Suppressor macrophage (primary cell): Measurements from ENCODE around the gene LEKR1.
"Not testable (repeated sequence)": the region's sequence is repeated elsewhere in the genome, so short reads cannot be mapped to it uniquely, and the experiment has no call there.

Experiments
- DNase-seq, 4 experiments: peaks; one replicate each; pipeline ENCODE4 v3.0.0-alpha.2; 2020 to 2022
- total RNA-seq, 17 experiments: gene quantifications; one replicate each; lab custom pipeline; 2026; ENCODE audit warnings: mixed read lengths in 6 of 17, inconsistent platforms in 3 of 17; lab: John Stamatoyannopoulos, UW

The LEKR1 gene
- 0 to 3.3 (median 0.46) reads per million in 17 experiments for total RNA-seq

- peak; percentile 94 to 96 (median 96) for DNase-seq
These were observed at the start of gene LEKR1 for GRCh38 chr3:156826144-156826895. Gene LEKR1, plus strand, starts transcription at chr3:156826353. Its CDS starts 2,977 bp downstream, at chr3:156829330.

- no peak for DNase-seq
These were observed 49.3 kb upstream of the LEKR1 start for GRCh38 chr3:156776871-156777270.

- peak in 2 of 4 experiments; percentile 27 to 48 for DNase-seq
These were observed 44.6 kb upstream of the LEKR1 start for GRCh38 chr3:156781310-156782230.

GRCh38 chr3:156782319-156782718 is 43.8 kb upstream of the LEKR1 start:
- peak in 1 of 4 experiments; percentile 20 for DNase-seq

GRCh38 chr3:156782921-156783320 is 43.2 kb upstream of the LEKR1 start:
- DNase-seq, result no peak

- no peak for DNase-seq
These were observed 39.2 kb upstream of the LEKR1 start for GRCh38 chr3:156787001-156787400.

- DNase-seq, result peak in 3 of 4 experiments; percentile 35 to 69 (median 47)
These were observed 38.1 kb upstream of the LEKR1 start for GRCh38 chr3:156787926-156788663.

- no peak for DNase-seq
These were observed 37.3 kb upstream of the LEKR1 start for GRCh38 chr3:156788846-156789245.

GRCh38 chr3:156790156-156790555 is 36.0 kb upstream of the LEKR1 start:
- no peak for DNase-seq

- DNase-seq, result no peak
These were observed 34.0 kb upstream of the LEKR1 start for GRCh38 chr3:156792114-156792513.

- no peak for DNase-seq
These were observed 33.6 kb upstream of the LEKR1 start for GRCh38 chr3:156792536-156792935.

GRCh38 chr3:156792945-156793344 is 33.2 kb upstream of the LEKR1 start:
- peak; percentile 38 to 63 (median 60) for DNase-seq

- DNase-seq, result peak in 2 of 4 experiments; percentile 23 to 24
These were observed 32.8 kb upstream of the LEKR1 start for GRCh38 chr3:156793400-156793799.

- DNase-seq, result no peak
These were observed 32.3 kb upstream of the LEKR1 start for GRCh38 chr3:156793851-156794250.

GRCh38 chr3:156795890-156796481 is 30.2 kb upstream of the LEKR1 start:
- DNase-seq, result peak in 3 of 4 experiments; percentile 26 to 52 (median 50)

GRCh38 chr3:156797368-156797767 is 28.8 kb upstream of the LEKR1 start:
- DNase-seq, result no peak

- DNase-seq, result not testable (repeated sequence)
These were observed 25.9 kb upstream of the LEKR1 start for GRCh38 chr3:156800287-156800686.

- no peak for DNase-seq
These were observed 24.4 kb upstream of the LEKR1 start for GRCh38 chr3:156801746-156802145.

- DNase-seq, result peak in 1 of 4 experiments; percentile 36
These were observed 23.1 kb upstream of the LEKR1 start for GRCh38 chr3:156802821-156803606.

- DNase-seq, result peak in 1 of 4 experiments; percentile 41
These were observed 22.0 kb upstream of the LEKR1 start for GRCh38 chr3:156803952-156804741.
